Stimulated activated CD4-positive, alpha-beta T cell treated with anti-CD3 and anti-CD28 coated beads, Interleukin-1b, Interleukin-23, amount 100 ng/mL, for 4 hours (primary cell): ENCODE data around the gene GGTLC1.
A peak's percentile ranks its signal among the peaks of the same experiment; 100 is the strongest.
"Not testable (repeated sequence)": the region's sequence is repeated elsewhere in the genome, so short reads cannot be mapped to it uniquely, and the experiment has no call there.

Source experiments
- DNase-seq, 2 donors: peaks; one replicate each; pipeline ENCODE4 v3.0.0-alpha.2; 2020; ENCODE audit warnings: low read depth in 2 of 2

Gene GGTLC1

GRCh38 chr20:23988561-23988960, at the start of gene GGTLC1:
TSS of gene GGTLC1 (minus strand) at chr20:23988779. CDS start at chr20:23986611, 2,168 bp downstream.
- no peak for DNase-seq

GRCh38 chr20:24034820-24035219, 46.2 kb upstream of the GGTLC1 start:
- no peak for DNase-seq

- DNase-seq, result no peak
Observed at GRCh38 chr20:24033565-24033964, 45.0 kb upstream of the GGTLC1 start.

- no peak for DNase-seq
Observed at GRCh38 chr20:24033151-24033550, 44.6 kb upstream of the GGTLC1 start.

- no peak for DNase-seq
Observed at GRCh38 chr20:24032400-24032898, 43.9 kb upstream of the GGTLC1 start.

- peak; percentile 27 to 48 for DNase-seq
Observed at GRCh38 chr20:24027229-24027628, 38.6 kb upstream of the GGTLC1 start.

- DNase-seq, result no peak
Observed at GRCh38 chr20:24022621-24023180, 34.1 kb upstream of the GGTLC1 start.

GRCh38 chr20:24018796-24019195, 30.2 kb upstream of the GGTLC1 start:
- DNase-seq, result no peak

GRCh38 chr20:24017458-24017755, 28.8 kb upstream of the GGTLC1 start:
- DNase-seq, result no peak

- DNase-seq, result no peak
Observed at GRCh38 chr20:24016607-24017457, 28.3 kb upstream of the GGTLC1 start.

- DNase-seq, result no peak
Observed at GRCh38 chr20:24013953-24014352, 25.4 kb upstream of the GGTLC1 start.

- no peak for DNase-seq
Observed at GRCh38 chr20:24011282-24011681, 22.7 kb upstream of the GGTLC1 start.

- no peak for DNase-seq
Observed at GRCh38 chr20:24007758-24008157, 19.2 kb upstream of the GGTLC1 start.

GRCh38 chr20:24007073-24007595, 18.6 kb upstream of the GGTLC1 start:
- DNase-seq, result no peak

GRCh38 chr20:24006626-24007025, 18.0 kb upstream of the GGTLC1 start:
- DNase-seq, result no peak

- DNase-seq, result no peak
Observed at GRCh38 chr20:24004471-24004870, 15.9 kb upstream of the GGTLC1 start.

GRCh38 chr20:24002896-24003295, 14.3 kb upstream of the GGTLC1 start:
- DNase-seq, result no peak

GRCh38 chr20:24001712-24002405, 13.3 kb upstream of the GGTLC1 start:
- no peak for DNase-seq

GRCh38 chr20:23998844-23999243, 10.3 kb upstream of the GGTLC1 start:
- DNase-seq, result no peak

GRCh38 chr20:23998392-23998791, 9.8 kb upstream of the GGTLC1 start:
- DNase-seq, result no peak

GRCh38 chr20:23995905-23996666, 7.5 kb upstream of the GGTLC1 start:
- DNase-seq, result peak; percentile 58 to 63

- not testable (repeated sequence) for DNase-seq
Observed at GRCh38 chr20:23995291-23995690, 6.7 kb upstream of the GGTLC1 start.
